T-helper 2 cell treated with Interferon-gamma antibody and Interleukin-4, amounts not matched to agents 100 ng/mL and 5 ng/mL, for 36 hours (primary cell): ENCODE results near the gene CLIP1. TPM values are rescaled to one million over a fixed set of nuclear protein-coding genes. Genes with fewer than 3 reads are reported as not detected.

Experiments
- intact Hi-C: fragments of 100-400 bp; cut with micrococcal nuclease; formaldehyde crosslinking; loops from one replicate; pipeline ENCODE4 v1.15.1; 2023
- total RNA-seq: library from RNA; stranded (reverse); gene quantifications from 2 replicates; pipeline ENCODE4 v1.2.3, GENCODE V29; 2022

The CLIP1 gene
- total RNA-seq, 1 donor from 2014 or later: 75.8 TPM

DNA sequence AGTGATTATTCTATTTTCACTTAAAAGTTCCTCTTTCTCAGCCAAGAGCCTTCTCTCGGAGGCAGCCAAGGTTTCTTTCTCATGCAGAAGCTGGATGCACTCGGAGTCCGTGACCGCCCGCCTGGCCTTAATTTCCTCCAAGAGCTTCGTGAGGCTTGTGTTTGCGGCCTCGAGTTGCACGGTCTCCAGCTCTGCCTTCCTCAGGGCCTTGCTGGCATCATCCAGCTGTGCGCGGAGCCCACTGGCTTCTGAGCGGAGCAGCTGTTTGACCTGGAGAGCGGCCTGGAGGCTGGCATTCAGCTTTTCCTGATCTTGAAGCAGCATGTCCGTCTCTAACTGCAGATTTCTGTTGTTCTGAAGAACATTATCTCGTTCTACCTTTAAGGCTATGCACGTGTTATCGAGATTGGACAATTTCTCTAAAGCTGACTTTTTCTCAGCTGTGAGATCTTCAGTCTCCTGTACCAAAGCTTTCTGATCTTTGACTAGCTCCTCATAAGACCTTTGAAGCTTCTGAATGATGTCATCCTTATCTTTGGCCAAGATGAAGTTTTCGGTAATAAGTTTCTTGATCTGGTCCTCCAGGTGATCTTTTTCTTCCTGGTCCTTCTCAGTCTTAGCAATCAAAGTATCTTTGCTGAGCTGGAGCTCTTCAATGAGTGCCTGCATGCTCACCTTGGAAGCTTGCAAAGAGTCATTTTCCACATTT lies 99.0 kb downstream of the CLIP1 start:
- intact Hi-C loops: no loop called here

DNA sequence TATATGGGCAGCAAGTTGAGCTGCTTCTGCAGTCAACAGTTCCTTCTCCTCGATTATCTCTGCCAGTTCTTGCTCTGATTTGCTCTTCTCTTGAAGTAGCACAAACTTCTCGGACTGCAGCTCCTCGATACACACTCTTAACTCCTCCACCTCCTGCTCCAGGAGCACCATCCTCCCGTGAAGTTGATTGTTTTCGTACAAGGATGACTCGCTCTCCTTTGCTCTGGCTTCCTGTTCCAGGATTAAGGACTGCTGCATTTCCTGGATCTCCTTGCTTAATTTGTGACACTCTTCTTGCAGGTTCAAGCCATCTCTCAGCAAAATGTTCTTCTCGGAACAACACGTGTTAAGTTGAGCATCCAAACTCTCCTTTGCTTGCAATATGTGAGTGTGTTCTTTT lies 100.0 kb downstream of the CLIP1 start:
- intact Hi-C loops: no loop called here

DNA sequence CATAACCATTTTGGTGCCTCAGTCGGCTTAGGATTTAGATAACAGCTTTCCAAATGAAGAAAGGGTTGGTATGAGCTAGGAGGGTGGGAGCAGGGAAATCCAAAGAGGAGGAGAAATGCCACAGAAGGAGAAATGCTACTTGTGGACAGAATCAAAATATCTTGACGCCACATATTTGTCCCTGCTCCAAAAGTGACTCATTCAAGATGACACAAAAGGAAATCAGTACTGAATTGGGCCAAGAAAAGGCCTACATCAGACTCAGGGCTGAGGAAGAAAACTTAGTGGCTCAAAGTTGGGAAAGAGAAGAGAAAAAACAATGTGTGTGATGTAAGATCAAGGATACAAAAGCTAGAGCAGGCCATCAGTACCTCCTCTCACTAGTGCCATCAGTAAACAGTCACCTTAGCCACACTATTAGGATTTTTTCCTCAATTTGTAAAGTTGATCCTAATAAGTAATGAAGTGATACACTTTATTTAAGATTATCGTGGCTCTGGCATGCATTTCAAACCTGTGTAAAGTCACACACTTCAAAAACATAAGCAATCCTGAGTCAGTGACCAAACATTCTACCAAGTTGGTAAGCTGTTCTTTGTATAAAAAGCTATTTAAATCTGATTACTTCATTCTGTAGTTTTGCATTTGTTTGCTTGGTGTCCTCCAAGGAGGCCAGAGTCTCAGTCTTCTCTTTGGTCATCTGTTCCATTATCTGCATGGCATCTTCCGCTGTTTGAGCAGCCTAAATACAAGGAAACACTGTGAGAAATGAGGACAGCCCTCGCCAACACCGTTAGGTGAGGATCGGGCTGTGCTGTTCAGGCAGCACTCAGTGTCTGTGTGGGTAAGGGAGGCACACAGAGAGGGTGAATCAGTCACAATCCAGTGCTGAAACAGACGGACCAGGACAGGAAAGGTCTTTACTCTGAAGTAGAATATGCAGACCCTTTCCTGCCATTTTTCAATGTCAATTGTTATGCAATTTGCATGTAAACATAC lies 103.6 kb downstream of the CLIP1 start:
- intact Hi-C loops: no loop called here

DNA sequence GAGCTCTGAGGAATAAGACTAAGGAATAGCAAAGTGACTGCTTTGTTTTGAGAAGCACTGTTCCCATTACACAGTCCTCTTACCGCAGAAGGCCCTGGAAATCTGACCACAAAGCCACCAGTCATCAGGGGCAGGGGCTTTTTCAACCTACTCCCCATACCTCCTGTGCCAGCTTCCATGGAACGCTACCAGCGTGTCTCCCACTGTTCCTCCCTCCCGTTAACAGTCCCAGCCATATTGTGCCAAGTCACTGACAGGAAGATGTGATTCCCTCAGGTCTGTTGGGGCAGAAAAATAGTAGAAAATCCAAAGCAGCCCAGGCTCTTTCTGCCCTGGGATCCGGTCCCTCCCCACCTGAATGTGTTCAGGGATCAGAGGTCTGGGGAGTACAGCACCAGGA lies 109.5 kb downstream of the CLIP1 start:
- intact Hi-C loops: no loop called here

DNA sequence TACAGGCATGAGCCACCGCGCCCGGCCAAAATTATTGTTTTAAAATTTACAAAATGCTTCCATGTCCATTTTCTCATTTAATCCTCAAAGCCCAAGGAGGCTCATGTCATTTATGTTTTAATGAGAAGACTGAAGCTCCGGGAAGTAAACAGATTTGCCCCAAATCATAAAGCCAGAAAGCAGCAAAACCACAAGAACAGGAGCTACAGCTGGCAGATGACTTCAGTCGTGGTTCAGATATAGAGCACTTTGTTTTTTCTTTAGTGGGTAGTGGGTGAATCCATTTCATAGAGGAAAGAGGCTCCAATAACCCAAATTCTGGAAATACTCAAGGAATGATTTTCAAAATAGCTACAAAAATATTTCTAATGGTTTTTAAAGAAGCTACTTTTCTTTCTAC lies 110.8 kb downstream of the CLIP1 start:
- intact Hi-C loops: no loop called here

DNA sequence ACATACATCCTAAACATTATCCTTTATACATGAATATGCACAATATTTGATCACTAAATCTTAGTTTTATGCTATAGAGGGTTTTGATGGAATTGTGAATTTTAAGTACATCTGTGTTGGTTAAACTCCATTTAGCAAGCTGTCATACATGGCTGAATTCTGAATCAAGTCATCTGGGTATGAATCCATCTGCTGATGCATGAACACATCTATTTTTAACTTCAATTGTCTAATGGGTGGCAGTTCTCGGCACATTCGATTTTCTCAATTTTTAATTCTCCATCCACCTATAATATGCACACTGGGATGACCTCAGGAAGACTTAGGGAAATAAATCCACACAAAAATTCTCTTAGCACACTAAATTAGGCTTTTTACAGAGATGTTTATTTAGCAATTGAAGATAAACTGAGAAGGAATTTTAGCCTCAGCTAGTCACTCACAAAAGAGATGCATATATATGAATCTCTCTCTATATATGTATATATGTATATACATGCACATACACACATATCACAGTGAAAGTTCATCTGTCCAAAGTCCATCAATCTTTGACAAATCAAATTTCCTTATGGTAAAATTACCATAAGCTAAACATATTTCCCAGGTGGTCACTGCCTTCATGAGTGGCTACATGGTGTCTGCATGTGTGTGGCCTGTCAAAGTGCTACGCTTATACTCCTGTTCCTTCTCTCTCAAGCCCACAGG lies 111.7 kb downstream of the CLIP1 start:
- intact Hi-C loops: no loop called here

DNA sequence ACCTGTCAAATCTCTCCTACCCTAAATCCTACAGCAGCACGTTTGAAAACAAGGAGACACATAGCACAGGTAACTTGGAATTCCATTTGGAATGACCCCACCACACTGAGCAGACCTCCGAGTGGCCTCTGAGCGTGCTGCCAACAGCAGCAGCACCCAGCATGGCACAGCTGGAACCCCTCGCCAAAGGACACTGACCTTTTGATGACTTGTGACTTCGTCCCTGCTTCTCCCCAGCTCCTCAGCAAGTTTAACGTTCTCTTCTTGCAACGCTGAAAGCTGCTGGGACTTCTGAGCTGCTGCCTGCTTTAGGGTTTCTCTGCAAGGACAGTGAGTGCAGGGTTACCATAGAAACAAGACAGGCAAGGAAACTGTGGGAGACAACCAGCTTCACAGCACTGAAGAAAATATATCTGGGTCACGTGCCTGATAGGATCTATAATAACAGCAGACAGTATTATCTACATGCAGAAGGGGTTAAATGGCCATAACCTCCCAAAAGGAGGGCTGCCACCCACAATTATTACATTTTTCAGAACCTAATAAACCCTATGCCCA lies 112.8 kb downstream of the CLIP1 start:
- intact Hi-C loops: no loop called here

DNA sequence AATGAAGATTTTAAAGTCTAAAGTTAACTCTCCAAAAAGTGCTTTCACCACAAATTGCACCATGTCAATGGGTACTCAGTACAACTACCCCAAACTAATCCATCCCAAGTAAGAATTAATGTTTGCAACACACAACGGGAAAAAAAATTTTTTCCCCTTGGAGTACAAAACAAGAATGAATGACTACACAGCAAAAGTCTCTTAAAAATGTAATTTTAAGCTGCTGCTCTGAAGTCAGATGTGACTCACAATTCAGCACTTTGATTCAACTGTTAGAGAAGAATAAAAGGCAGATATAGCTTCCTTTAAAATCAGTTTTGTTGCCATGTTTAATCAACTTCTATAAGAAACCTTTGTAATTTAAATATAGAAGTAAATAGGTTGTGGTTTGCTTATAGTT lies 113.7 kb downstream of the CLIP1 start:
- intact Hi-C loops: no loop called here

DNA sequence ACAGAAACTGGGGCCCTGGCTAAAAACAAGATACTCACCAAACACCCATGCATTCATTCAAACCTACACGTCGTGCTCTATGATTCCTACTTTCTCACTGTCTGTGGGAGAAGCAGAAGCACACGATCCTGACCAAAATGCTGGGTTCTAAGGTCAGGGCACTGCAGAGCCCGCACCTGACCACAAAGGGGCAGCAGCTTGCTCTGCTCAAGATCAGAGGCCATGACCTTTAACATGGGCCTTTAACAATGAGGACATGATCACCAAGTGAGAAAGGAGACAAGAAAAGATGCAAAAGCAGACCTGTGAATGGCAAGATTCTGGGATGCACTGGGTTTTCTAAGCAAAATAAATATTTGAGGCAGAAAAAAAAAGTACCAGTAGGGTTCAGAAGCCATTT lies 116.1 kb downstream of the CLIP1 start:
- intact Hi-C loops: no loop called here

DNA sequence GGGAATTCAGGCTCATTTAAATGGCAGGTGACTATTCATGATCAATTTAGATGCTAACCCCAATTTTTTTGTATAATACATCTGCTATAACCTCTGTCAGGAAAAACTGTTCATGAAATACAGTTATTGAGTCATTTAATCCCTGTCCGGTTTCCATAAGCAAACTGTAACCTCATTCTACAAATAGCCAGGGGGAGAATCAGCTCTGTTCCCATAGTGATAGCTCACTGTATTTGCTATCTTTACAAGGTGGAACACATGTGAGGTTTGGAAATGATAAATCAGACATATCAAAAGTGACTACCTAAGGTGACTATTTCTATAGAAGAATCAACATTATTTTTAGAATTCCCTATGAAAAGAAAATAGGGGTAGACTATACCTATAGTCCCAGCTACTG lies 117.5 kb downstream of the CLIP1 start:
- intact Hi-C loops: no loop called here

DNA sequence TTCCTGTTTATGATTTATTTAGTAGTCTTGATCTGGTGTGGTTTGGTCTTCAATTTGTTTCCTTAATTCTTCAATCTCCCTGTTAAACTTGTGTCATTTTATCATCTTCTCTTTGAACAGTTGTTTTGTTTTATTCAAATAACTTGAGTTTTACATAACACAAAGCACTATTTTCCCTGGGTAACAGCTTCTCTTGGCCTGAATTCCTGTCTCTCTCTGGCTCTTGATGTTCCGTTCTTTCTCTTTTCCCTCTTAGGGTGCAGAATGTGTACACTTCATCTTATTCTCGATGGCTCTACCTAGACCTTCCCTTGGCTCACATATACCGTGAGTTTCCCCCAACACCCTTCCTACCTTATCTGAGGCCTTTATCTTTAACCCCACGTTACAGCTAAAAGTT lies 119.4 kb downstream of the CLIP1 start:
- intact Hi-C loops: no loop called here

DNA sequence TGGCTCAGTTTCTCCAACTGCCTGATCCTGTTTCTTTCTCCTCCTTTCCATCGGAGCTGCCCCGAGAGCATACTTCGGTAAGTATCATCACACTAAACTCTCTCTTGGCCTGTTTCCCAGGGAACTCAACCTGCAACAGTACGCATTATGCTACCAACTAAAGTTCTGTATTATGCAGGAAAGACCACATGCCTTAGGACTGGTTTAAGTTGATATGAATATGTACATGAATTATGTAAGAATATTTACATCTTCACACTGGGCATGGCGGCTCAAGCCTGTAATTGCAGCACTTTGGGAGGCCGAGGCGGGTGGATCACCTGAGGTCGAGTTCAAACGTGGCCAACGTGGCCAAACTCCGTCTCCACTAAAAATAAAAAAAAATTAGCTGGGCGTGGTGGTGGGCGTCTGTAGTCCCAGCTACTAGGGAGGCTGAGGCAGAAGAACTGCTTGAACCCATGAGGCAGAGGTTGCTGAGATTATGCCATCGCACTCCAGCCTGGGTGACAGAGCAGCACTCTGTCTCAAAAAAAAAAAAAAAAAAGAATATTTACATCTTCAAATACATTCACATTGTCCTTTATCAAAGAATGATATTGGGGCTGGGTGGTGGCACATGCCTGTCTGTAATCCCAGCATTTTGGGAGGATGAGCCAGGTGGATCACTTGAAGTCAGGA lies 124.3 kb downstream of the CLIP1 start:
- intact Hi-C loops: no loop called here

DNA sequence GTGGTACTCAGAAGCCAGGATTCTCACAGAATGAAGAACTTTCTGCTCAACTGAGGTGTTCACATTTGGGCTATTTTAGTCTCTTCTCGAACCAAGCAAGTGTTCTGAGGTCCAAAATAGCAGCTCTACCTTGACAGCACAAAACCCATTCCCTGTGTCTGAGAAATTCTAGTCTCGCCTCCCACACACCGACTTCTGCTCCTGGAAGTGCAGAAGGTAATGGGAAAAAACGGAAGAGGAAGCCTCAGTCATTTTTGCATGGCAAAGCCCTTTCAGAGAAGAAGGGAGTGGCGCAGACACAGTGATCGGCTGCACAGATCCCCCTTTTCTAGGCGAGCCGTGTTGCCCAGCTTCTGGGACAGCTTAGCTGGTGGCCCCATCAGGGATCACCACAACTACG lies 125.0 kb downstream of the CLIP1 start:
- intact Hi-C loops: no loop called here

DNA sequence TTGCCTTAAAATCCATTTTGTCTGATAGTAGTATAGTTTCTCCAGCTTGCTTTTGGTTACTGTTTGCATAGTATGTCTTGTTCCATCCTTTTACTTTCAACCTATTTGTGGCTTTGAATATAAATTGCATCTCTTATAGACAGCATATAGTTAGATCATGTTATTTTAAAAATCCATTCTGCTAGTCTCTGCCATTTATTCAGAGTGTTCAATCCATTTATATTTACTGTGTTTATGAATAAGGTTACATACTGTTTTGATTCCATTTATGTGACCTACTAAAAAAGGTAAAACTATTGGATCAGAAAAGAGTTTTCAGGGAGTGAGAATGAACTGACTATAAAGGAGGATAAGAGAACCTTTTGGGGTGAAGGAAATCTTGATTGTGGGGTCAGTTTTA lies 126.6 kb downstream of the CLIP1 start:
- intact Hi-C loops: no loop called here

DNA sequence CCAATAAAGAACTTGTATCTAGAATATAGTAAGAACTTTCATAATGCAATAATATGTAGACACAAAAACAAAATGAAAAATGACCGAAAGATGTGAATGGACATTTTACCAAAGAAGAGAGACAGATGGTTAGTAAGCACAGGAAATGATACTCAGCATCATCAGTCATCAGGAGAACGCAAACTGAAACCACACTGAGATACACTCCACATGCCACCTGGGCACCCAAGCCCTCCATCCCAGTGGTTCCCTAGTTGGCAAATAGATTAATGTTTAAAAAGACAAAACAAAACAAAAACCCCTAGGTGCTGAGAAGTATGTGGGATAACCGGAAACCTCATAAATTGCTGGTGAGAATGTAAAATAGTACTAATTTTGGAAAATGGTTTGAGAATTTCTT lies 129.4 kb downstream of the CLIP1 start:
- intact Hi-C loops: no loop called here

DNA sequence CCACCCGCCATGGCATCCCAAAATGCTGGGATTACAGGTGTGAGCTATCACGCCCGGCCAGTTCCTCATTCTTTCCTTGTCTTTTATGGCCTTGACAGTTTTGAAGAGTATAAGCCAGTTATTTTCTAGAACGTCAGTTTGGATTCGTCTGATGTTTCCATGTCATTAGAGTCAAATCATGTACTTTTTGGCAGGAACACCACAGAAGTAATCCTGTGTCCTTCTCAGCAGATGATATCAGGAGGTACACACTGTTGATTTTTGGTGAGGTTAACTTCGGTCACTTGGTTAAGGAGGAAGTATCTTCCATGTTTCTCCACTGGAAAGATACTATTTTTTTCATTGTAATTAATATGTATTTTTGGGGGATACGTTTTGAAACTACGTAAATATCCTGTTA lies 131.0 kb downstream of the CLIP1 start:
- intact Hi-C loops: no loop called here

DNA sequence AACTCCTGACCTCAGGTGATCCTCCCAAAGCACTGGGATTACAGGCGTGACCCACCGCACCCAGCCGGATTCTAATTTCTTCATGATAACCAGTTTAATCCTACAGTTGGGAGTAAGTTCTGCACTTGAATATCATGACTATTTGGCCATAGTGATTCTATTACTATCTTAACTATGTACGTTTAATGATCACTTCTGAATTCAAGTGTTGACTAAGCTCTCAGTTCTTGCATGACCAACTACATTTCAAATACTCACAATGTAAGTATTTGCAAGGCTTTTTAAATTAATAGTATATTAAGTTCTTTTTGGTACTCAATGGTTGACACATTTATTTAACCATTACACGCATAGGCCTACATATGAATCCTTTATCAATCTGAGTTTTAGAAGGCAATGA lies 138.8 kb downstream of the CLIP1 start:
- intact Hi-C loops: no loop called here

DNA sequence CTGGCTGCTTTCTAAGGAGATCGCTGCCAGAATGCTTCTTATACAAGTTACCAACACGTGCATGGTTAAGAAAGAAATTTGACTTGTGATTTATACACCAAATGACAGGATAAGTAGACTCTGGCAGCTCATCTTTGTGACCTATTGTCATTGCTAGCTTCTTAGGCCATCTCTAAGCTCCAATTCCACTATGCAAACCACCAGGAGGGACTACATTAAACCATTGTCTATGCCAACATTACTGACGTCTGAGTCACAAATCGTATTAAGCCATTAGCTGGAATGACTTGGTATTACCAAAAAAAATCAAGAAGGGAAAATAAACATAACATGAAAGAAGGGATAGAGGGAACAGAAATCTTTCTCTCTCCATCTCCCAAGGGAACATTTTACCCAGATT lies 140.4 kb downstream of the CLIP1 start:
- intact Hi-C loops: no loop called here

DNA sequence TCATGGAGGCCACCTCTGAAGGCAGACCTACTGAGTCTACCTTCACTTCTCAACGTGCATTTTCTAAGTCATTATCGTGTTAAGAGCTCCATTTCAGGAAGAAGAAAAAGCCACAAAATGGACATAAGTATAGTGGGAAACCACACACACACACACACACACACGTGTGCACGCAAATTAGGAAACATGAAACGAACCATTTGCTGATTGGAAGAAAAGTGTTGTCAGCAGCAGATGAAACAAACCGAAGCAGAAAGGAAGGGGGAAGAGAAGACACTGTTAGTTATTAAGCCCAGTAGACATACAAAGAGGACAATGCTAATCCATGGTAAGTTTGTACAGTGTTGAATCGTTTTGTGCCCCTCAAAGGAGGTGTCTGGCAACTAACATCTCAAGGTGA lies 146.2 kb downstream of the CLIP1 start:
- intact Hi-C loops: no loop called here

DNA sequence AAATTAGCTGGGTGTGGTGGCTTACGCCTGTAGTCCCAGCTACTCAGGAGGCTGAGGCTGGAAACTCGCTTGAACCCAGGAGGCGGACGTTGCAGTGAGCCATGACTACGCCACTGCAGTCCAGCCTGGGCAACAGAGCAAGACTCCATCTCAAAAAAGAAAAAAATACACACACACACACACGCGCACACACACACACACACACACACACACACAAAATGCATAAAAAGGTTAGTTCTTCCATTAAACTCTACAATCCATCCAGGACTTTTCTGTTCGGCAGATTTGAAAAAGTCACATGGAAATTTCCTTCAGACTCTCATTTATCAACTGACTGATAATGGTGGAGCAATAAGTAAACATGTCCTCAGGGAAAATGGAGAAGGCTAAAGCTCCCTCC lies 147.0 kb downstream of the CLIP1 start:
- intact Hi-C loops: no loop called here
